ENCODE data around the gene KRT76. TPM values are rescaled to one million over a fixed set of nuclear protein-coding genes. Genes with fewer than 3 reads are reported as not detected.

KRT76 gene
- total RNA-seq, 4 donors from 2014 or later = not detected

GRCh38 chr12:52813885-52814709 lies 37.0 kb upstream of the KRT76 start, which contains the start of gene KRT4:
Gene KRT4, minus strand, starts transcription at chr12:52814116. Its CDS starts 58 bp downstream, at chr12:52814058.
- TF ChIP-seq POLR2AphosphoS5 (IDR thresholded peaks at IDR 0.05) (no peak), EP300 (IDR thresholded peaks at IDR 0.05; ENCODE audit: low read depth) (no peak), POLR2A (IDR thresholded peaks at IDR 0.05) (no peak), CTCF (IDR thresholded peaks at IDR 0.05) (no peak)
- DNase-seq = no peak
- no peaks in the 10 kb centered on the region for H3K36me3 ChIP-seq
- intact Hi-C loops (cut with DNase I; ENCODE audit: low total_unique reads) (no loop called here), in situ Hi-C loops (cut with MboI; ENCODE audit: low pct_ligation_motif_present in 1 of 4, low pct_unique_long_range_greater_than_20kb in 1 of 4, low sequenced_read_pairs in 3 of 4) (no loop called here)
- no peaks in the 10 kb centered on the region for H3K4me1 ChIP-seq
- no peaks in the 10 kb centered on the region for H3K9me3 ChIP-seq
- H3K27ac ChIP-seq = no peak within 1 kb of the TSS
- WGBS, 2 donors (ENCODE audit: low coverage in 1 of 2) = 75 to 100% methylated on average over 1 to 15 of the region's 15 CpGs
- H3K4me3 ChIP-seq = no peak within 1 kb of the TSS
- H3K27me3 ChIP-seq = peaks cover 10% of the 10 kb centered on the region

GRCh38 chr12:52813203-52813819 lies 36.2 kb upstream of the KRT76 start:
- in situ Hi-C loops (cut with MboI; ENCODE audit: low pct_ligation_motif_present in 1 of 4, low pct_unique_long_range_greater_than_20kb in 1 of 4, low sequenced_read_pairs in 3 of 4) (no loop called here), intact Hi-C loops (cut with DNase I; ENCODE audit: low total_unique reads) (no loop called here)
- 86 to 93% methylated on average over 1 to 10 of the region's 10 CpGs for WGBS, 2 donors (ENCODE audit: low coverage in 1 of 2)
- H3K27ac ChIP-seq = no peak overlapping the region
- H3K9me3 ChIP-seq = no peaks in the 10 kb centered on the region
- no peak for TF ChIP-seq CTCF (IDR thresholded peaks at IDR 0.05)
- TF ChIP-seq POLR2AphosphoS5 (IDR thresholded peaks at IDR 0.05) = no peak
- no peak for TF ChIP-seq POLR2A (IDR thresholded peaks at IDR 0.05)
- TF ChIP-seq EP300 (IDR thresholded peaks at IDR 0.05; ENCODE audit: low read depth) = no peak
- DNase-seq = no peak
- H3K27me3 ChIP-seq = peaks cover 6% of the 10 kb centered on the region
- no peak overlapping the region for H3K4me3 ChIP-seq
- H3K4me1 ChIP-seq = no peaks in the 10 kb centered on the region
- no peaks in the 10 kb centered on the region for H3K36me3 ChIP-seq

GRCh38 chr12:52812749-52813148 lies 35.6 kb upstream of the KRT76 start:
- TF ChIP-seq EP300 (IDR thresholded peaks at IDR 0.05; ENCODE audit: low read depth) (no peak), POLR2AphosphoS5 (IDR thresholded peaks at IDR 0.05) (no peak), CTCF (IDR thresholded peaks at IDR 0.05) (no peak), POLR2A (IDR thresholded peaks at IDR 0.05) (no peak)
- Histone ChIP-seq H3K36me3 (no peaks in the 10 kb centered on the region), H3K4me1 (no peaks in the 10 kb centered on the region), H3K9me3 (no peaks in the 10 kb centered on the region), H3K4me3 (no peak overlapping the region), H3K27ac (no peak overlapping the region), H3K27me3 (peaks cover 3% of the 10 kb centered on the region)
- no peak for DNase-seq
- intact Hi-C loops (cut with DNase I; ENCODE audit: low total_unique reads) = no loop called here
- 57 to 70% methylated on average over 3 of the region's 3 CpGs for WGBS, 2 donors (ENCODE audit: low coverage in 1 of 2)
- in situ Hi-C loops (cut with MboI; ENCODE audit: low pct_ligation_motif_present in 1 of 4, low pct_unique_long_range_greater_than_20kb in 1 of 4, low sequenced_read_pairs in 3 of 4) = no loop called here

GRCh38 chr12:52812073-52812400 lies 34.9 kb upstream of the KRT76 start:
- Histone ChIP-seq H3K4me1 (no peaks in the 10 kb centered on the region), H3K27ac (no peak overlapping the region), H3K36me3 (no peaks in the 10 kb centered on the region), H3K27me3 (no peaks in the 10 kb centered on the region), H3K4me3 (no peak overlapping the region), H3K9me3 (no peaks in the 10 kb centered on the region)
- TF ChIP-seq POLR2A (IDR thresholded peaks at IDR 0.05) (no peak), CTCF (IDR thresholded peaks at IDR 0.05) (no peak), POLR2AphosphoS5 (IDR thresholded peaks at IDR 0.05) (no peak), EP300 (IDR thresholded peaks at IDR 0.05; ENCODE audit: low read depth) (no peak)
- 77 to 100% methylated on average over 1 to 4 of the region's 4 CpGs for WGBS, 2 donors (ENCODE audit: low coverage in 1 of 2)
- intact Hi-C loops (cut with DNase I; ENCODE audit: low total_unique reads) = no loop called here
- DNase-seq = no peak
- in situ Hi-C loops (cut with MboI; ENCODE audit: low pct_ligation_motif_present in 1 of 4, low pct_unique_long_range_greater_than_20kb in 1 of 4, low sequenced_read_pairs in 3 of 4) = no loop called here
